Stimulated activated CD8-positive, alpha-beta memory T cell treated with anti-CD3 and anti-CD28 coated beads, Interleukin-2, amount 100 ng/mL, for 48 hours (primary cell): ENCODE measurements around the gene GALNT12.

ENCODE experiments used
- DNase-seq, 2 donors: peaks; one replicate each; pipeline ENCODE4 v3.0.0-alpha.2; 2020; ENCODE audit warnings: low read depth in 2 of 2

The GALNT12 gene

DNA sequence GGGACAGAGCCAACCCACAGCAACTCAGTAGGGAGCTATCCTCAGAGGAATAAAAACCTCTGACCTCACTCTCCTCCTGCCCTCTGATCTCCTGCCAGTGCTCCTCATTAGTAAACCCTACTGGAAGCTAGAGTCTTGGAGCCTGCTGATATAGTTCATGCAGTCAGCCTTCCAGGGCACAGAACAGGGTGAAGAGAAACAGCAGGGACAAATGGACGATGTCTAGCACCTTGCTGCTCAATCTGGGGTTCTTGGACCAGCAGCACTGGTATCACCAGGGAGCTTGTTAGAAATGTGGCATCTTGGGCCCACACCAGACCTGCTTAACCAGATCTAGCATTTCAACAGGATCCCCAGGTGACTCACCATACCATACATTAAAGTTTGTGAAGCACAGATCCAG is 5.5 kb upstream of the GALNT12 start:
- DNase-seq: no peak

DNA sequence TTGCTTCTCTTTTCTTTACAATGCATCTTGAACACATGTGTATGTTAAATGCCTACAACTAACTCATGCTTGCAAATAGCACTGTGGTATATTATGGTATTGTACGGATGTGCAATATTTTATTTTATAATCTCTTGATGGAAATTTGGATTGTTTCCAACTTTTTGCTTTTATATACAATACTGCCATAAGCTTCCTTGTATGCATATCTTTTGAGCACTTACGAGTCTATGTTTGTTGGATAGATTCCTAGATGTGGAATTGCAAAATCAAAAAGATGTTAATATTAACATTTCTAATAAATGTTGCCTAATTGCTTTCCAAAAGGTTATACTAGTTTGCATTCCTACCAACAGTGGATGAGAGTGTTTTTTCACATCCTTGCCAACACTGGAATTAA is 3.4 kb upstream of the GALNT12 start:
- DNase-seq: no peak

DNA sequence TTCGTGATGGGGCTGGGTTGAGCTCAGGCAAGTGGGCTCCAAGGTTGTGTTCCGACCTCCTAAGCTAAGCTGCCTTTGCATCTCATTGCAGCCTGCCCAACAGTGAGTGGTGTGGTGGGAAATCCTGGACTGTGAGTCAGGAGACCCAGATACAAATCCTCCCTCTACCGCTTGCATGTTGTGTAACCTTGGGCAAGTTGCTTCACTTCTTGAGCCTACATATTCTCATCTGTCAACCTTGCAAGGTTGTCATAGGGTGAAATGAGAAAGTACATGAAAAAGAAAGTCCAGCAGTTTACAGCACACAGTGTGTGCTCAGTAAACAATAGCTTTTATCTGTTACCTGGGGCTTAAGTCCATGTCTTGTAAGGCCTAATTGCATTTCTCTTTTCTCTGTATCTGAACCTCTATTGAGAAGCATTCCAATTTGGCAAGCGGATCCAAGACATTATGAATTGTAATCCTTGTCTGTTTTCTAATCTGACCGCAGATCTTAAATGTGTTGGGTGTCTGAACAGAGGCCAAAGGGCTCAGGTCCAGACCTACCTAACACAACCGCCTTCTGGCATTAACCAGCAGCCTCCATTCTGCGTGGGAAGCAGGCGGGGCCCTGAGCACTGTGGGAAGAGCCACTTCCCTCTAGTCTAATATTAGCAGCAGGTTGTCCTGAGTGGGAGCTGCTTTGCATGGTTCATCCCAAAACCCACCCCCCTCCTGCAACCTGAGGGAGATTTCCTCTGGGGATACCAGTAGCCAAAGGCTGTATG is 1.8 kb upstream of the GALNT12 start:
- no peak for DNase-seq

GRCh38 chr9:98806394-98807035 is 955 bp upstream of the GALNT12 start:
- no peak for DNase-seq

DNA sequence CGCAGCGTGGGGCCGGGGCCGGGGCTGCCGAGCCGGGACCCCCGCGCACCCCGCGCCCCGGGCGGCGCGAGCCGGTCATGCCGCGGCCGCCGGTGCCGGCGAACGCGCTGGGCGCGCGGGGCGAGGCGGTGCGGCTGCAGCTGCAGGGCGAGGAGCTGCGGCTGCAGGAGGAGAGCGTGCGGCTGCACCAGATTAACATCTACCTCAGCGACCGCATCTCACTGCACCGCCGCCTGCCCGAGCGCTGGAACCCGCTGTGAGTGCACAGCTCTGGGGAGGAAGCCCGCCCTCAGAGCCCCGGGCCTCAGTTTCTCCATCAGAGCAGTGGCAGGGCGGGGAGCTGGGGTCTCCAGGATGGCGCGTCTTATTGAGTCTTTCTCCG is 335 bp downstream of the GALNT12 start:
- no peak for DNase-seq

DNA sequence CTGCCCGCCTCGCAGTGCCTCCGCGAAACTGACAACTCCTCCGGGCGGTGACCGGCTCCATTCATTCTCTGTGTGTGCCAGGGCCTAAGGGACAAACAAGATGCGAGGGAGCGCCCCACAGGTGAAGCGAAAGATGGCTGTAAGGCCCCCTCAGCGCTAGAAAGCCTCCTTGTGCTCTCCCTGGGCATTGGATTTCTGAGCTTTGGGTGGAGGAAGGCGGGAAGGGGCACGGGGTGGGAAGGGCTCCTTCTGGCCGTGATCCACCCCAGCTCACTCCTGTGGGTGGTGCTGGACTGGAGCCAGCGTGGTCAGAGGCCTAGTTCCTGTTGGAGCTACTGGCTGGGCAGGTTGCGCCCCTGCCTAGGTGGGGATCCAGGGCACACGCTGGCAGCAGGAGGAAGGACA is 943 bp downstream of the GALNT12 start:
- DNase-seq: no peak

- no peak for DNase-seq
Observed at GRCh38 chr9:98808875-98809274, 1.4 kb downstream of the GALNT12 start.

DNA sequence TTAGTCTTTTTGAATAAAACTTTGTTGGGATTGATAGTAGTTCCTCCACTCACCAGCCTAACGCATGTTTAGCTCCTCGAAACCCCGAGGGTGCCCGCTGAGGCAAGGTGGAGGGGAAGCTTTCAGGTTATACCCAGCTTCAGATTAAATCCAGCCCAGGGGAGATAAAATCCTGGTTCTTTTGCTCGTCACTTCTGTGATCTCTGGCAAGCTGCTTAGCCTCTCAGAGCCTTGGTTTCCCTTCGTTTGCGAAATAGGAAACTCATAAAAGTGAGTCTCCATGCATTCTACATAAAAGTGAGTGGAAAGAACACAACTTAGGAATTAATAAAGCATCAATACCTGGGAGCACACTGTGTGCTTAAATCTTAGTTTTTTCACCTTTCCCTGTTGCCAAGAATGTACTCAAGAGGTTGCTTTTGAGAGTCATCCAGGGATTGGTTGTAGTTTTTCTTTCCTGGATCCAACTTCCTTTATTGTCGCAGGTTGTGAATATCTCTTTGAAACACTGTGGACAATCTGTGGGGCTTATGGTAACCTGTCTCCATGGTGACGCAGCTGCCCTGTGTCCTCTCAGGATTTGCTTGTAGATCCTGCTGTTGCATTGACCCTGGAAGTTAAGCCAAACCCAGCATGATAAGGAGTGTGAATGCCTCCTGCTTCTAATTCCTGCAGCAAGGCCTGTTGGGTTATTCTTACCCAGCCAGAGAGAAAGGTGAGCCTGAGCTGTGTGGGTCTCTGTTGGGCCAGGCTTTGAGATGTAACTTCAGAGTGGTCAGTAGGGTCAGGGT is 2.0 kb downstream of the GALNT12 start:
- DNase-seq: no peak

DNA sequence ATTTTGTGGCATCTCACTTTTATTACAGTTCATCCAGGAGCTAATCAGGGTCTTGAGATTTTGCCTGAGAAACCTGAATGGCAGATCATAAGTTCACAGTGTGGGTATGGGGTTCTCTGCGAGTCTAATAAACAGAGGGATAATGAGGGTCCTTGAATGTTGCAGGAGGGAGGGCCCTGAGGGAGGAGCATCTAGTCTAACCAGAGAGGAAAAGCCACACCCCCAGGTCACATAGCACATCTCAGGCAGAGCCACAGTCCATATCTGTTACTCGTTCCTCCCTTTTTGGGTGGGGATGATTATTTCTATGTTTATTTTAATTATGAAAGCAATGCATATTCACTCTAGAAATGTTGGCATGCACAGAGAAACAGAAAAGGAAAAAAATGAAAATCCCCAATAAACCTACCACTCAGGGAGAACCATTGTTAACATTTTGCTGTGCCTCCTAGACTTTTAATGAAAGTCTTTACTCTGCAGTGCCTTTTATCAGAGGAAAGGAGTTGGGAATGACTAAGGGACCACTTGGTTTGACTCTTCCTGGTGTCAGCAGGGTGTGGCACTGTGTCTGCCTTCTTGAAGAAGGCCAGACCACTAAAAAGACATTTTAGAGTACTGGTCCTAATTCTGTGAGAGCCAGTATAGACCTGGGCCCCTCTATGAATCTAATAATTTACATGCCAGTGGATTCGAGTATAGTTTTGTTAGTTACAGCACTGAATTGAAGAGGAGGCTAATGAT is 2.8 kb downstream of the GALNT12 start:
- DNase-seq: no peak

DNA sequence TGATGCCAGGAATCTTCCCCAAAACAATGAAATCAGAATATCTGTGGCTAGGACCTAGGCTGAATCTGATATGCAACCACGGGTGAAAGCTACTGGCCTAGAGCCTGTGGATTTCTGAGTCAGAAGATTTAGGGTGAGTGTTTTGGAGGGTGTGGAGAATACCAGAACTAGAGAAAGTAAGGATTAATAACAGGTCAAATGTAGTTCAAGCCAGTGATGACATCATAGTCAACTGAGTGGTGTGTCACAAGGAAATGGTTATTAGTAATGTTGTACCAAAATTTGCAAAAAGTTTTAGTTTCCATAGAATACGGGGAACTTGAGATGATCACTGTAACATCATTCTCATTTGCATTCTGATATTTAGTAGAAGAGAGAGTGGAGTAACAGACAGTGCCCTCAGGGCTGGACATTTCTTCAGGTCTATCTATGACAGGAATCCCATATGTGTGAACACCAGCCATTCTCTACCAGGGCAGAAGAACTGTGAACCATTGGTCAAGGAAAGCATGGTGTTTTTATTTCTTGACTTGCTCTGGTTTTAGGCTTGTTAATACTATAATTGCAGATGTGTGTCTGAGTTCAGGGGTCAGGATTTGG is 3.7 kb downstream of the GALNT12 start:
- no peak for DNase-seq

GRCh38 chr9:98815391-98815951 is 8.0 kb downstream of the GALNT12 start:
- DNase-seq: no peak

DNA sequence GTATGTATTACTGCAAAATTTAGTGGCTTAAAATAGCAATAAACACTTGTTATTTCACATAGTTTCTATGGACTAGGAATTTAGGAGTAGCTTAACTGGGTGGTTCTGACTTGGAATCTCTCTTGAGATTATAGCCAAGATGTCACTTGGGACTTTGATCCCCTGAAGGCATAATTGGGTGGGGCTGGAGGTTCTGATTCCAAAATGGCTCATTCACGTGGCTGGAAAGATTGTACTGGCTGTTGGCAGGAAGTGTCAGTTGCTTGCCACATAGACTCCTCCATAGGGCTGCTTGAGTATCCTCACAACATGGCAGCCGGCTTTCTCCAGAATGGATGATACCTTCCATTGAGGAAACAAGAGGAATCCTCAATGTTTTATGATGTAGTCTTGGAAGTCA is 11.3 kb downstream of the GALNT12 start:
- no peak for DNase-seq

DNA sequence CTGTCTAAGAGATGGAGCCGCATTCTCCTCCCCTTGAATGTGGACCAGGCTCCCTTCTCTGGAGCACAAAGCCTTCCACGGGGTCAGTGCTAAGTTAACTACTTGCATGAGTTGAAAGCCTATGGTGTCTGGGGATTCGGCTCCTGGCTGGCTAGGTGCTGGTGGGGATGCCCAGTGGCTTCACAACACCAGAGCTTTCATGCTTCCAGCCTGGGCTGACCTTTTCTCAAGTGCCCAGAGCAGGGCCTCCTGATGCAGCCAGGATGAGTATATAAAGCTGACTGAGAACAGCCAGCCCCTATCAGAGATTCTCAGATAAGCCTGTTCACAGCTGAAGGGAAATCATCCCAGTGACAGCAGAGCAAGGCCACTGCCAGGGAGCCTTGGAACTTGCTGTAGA is 11.8 kb downstream of the GALNT12 start:
- DNase-seq: no peak

DNA sequence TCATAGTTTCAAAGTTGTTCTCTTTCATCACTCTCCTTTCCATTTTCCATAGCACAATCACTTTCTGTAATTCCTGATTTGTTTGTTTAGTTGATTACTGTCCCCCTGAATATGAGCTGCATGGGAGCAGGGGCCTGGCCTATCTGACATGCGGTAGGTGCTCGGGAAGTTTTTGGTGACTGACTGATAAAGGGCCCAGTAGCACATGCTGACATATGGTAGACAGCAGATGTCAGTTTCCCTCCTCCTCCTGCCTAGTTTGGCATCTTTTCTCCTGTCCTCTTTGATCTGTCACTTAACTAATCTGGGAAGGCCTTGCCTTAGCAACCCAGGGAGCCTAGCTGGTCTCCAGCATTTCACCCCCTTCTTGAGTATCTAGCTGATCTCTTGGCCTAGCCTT is 14.4 kb downstream of the GALNT12 start:
- DNase-seq: no peak

DNA sequence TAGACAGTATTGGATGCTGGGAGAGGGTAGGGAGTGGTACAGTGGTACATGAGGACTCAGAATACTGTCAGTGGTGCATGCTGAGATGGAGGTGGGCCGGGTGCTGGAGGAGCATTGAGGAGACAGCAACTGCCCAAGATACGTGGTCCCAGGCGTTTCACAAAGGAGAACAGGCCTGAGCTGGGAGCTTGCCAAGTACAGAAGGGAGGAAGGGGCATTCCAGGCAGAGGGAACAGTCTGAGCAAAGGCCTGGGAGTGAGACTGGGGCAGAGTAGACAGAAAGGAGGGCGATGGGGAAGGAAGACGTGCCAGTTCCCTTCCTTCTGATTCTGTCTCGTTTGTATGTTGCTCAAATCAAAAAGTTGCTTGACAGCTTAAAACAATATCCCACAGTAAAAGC is 15.2 kb downstream of the GALNT12 start:
- DNase-seq: no peak

DNA sequence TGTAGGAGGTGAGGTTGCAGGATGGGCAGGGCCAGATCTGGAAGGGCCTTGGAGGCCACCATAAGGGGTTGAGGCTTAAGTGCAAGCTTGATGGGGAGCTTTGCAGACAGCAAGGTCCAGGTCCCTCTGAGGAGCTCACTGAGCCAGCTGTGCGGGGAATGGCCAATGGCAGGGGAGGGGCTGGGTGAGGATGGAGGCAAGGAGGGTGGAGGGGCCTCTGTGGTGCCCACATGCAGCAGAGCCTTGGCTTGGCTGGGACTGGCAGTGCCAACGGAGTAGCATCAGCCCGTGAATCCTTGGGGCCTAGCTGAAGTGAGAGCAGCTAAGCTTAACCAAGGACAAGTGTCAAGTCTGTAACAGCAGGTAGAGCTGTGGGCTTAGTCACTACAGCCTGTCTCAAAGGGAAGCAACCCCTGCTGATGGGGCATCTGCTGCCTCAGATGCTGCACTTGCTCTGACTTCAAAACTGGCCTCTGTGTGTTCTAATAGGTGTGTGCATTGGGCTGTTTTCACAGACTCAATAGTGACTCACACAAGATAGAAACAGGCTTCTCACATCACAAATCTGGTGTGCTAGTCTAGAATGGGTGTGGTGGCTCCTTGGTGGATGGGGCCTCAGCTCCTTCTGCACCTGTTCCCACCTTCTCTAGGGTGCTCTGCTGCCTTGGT is 16.3 kb downstream of the GALNT12 start:
- DNase-seq: no peak

DNA sequence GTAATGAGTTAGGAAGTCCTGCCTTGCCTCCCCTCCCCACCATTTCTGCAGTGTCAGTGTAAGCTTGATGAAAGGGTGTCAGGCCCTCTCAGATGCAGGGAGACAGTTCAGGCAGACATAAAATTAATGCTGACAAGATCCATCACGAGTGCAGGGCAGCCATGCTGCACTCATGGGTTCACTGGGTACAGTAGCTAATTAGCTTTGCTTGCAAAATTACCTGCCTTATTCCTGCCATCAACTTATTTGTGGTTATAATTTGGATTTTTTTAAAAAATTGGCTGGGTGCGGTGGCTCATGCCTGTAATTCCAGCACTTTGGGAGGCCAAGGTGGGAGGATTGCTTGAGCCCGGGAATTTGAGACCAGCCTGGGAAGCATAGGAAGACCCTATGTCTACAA is 17.9 kb downstream of the GALNT12 start:
- no peak for DNase-seq

DNA sequence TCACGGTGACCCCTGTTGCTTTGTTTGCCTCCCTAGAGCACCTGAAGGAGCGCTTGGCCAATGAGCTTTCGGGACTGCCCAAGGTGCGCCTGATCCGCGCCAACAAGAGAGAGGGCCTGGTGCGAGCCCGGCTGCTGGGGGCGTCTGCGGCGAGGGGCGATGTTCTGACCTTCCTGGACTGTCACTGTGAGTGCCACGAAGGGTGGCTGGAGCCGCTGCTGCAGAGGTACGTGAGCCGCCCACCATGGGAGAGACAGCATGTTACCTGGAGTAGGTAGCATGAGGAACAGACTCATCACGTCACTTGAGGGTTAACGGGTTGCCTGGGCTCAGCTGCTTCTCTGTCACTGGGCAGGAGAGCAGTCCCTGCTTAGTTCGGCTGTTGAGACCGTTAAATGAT is 19.2 kb downstream of the GALNT12 start:
- DNase-seq: no peak

GRCh38 chr9:98829766-98830165 is 22.3 kb downstream of the GALNT12 start:
- DNase-seq: no peak

GRCh38 chr9:98830554-98830953 is 23.1 kb downstream of the GALNT12 start:
- DNase-seq: no peak

- no peak for DNase-seq
Observed at GRCh38 chr9:98831696-98832095, 24.2 kb downstream of the GALNT12 start.
